Mammary epithelial cell (primary cell): Measurements from ENCODE around the gene PCID2.

Experiments used
- EZH2 ChIP-seq: IDR thresholded peaks from 2 replicates; pipeline ENCODE4 v1.6.1; 2012; ENCODE audit warnings: low read length, inconsistent platforms, borderline replicate concordance
- TF ChIP-seq, protein P1 (sequence below), 2 donors: IDR thresholded peaks in 1 of 2; conservative IDR thresholded peaks in 1 of 2; 2 replicates each; pipeline ENCODE4 v1.5.1; 2011 to 2012; ENCODE audit warnings: inconsistent platforms in 2 of 2, low read length in 2 of 2, mild to moderate bottlenecking in 2 of 2, control low read depth in 1 of 2, low read depth in 1 of 2; ENCODE audit not compliant: insufficient read depth in 1 of 2; ENCODE audit errors: extremely low read depth in 1 of 2

DNA sequence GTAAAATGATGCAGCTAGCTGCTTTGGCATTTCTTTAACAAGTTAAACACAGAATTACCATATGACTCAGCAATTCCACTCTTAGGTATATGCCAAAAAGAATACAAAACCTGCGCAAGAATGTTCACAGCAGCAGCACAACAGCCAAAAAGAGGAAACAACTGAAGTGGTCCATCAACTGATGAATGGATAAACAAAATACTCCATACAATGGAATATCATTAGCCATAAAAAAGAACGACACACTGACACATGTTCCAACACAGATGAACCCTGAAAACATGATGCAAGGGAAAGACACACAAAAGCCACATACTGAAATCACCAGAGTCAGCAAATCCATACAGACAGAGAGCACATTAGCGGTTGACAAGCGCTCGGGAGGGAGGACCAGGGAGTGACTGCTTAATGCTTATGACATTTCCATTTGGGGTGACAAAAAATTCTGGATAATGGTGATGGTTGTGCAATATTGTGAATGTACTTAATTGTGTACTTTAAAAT is 3.0 kb downstream of the PCID2 start:
- TF ChIP-seq, protein P1, sequence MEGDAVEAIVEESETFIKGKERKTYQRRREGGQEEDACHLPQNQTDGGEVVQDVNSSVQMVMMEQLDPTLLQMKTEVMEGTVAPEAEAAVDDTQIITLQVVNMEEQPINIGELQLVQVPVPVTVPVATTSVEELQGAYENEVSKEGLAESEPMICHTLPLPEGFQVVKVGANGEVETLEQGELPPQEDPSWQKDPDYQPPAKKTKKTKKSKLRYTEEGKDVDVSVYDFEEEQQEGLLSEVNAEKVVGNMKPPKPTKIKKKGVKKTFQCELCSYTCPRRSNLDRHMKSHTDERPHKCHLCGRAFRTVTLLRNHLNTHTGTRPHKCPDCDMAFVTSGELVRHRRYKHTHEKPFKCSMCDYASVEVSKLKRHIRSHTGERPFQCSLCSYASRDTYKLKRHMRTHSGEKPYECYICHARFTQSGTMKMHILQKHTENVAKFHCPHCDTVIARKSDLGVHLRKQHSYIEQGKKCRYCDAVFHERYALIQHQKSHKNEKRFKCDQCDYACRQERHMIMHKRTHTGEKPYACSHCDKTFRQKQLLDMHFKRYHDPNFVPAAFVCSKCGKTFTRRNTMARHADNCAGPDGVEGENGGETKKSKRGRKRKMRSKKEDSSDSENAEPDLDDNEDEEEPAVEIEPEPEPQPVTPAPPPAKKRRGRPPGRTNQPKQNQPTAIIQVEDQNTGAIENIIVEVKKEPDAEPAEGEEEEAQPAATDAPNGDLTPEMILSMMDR (conservative IDR thresholded peaks at IDR 0.05 in 1 of 2, IDR thresholded peaks at IDR 0.05 in 1 of 2; ENCODE audit: extremely low read depth in 1 of 2, insufficient read depth in 1 of 2, low read depth in 1 of 2, low read length in 2 of 2) = no peak
- TF ChIP-seq EZH2 = no peak
